K562 (cell line): ENCODE data around the gene RBBP5. TPM values are rescaled to one million over a fixed set of nuclear protein-coding genes. Genes with fewer than 3 reads are reported as not detected.

Experiments
- EZH2 ChIP-seq: IDR thresholded peaks from 2 replicates; pipeline ENCODE4 v1.6.1; 2012; ENCODE audit warnings: low read depth, mild to moderate bottlenecking, inconsistent platforms, low read length, borderline replicate concordance
- NBN ChIP-seq: fragments of 450-650 bp; IDR thresholded peaks from 2 replicates; pipeline ENCODE4 v1.6.1; 2016; ENCODE audit warnings: low read depth, mild to moderate bottlenecking
- NR1H2 ChIP-seq: sonication (generic); formaldehyde crosslinking; IDR thresholded peaks from 2 replicates; pipeline ENCODE4 v1.4.0; 2020; ENCODE audit warnings: mild to moderate bottlenecking, missing genetic modification reagents
- POLR2B ChIP-seq: fragments of 450-650 bp; IDR thresholded peaks from 2 replicates; pipeline ENCODE4 v1.6.1; 2018; ENCODE audit warnings: low read depth; ENCODE audit not compliant: partially characterized antibody
- RCOR1 ChIP-seq, 2 experiments: IDR thresholded peaks; 2 replicates each; pipeline ENCODE4 v1.6.1; 2012; ENCODE audit warnings: low read depth in 2 of 2, low read length in 2 of 2, borderline replicate concordance in 1 of 2, improper control_type of control experiment in 1 of 2
- SOX6 ChIP-seq: fragments of 450-650 bp; IDR thresholded peaks from 2 replicates; pipeline ENCODE4 v1.6.1; 2014; ENCODE audit warnings: mild to moderate bottlenecking
- SRSF1 ChIP-seq: fragments of 200-400 bp; formaldehyde crosslinking; IDR thresholded peaks from 2 replicates; pipeline ENCODE4 v1.6.1; 2017; ENCODE audit warnings: mild to moderate bottlenecking, low read depth, low read length, moderate library complexity
- SUPT5H ChIP-seq: fragments of 450-650 bp; IDR thresholded peaks from 2 replicates; pipeline ENCODE4 v1.6.1; 2016
- TEAD4 ChIP-seq, 2 experiments: sonication (generic) in 1 of 2; formaldehyde crosslinking in 1 of 2; IDR thresholded peaks; 2 replicates each; pipeline versions ENCODE4 v1.6.1 to v1.8.0; 2012 to 2022; ENCODE audit warnings: borderline replicate concordance in 1 of 2, inconsistent platforms in 1 of 2, low read length in 1 of 2, mild to moderate bottlenecking in 1 of 2, missing genetic modification reagents in 1 of 2
- THRAP3 ChIP-seq: fragments of 450-650 bp; IDR thresholded peaks from 2 replicates; pipeline ENCODE4 v1.6.1; 2016; ENCODE audit warnings: mild to moderate bottlenecking, inconsistent platforms, borderline replicate concordance
- TRIM28 ChIP-seq: fragments of 450-650 bp; IDR thresholded peaks from 2 replicates; pipeline ENCODE4 v1.6.1; 2017
- polyA plus RNA-seq, 8 experiments: library from polyadenylated mRNA; depleted of rRNA in 4 of 8; stranded (reverse) in 5 of 8; unstranded in 3 of 8; fragments of >200 nt; fragmentation: Nextera tagmentation in 2 of 8; fragmentation: Illumina TruSeq in 1 of 8; extraction: Ambion mirVana in 2 of 8; extraction: Trizol in 1 of 8; gene quantifications; 2 replicates each; pipeline versions ENCODE4 v1.2.1 to v1.2.3, GENCODE V29; 2011 to 2014; ENCODE audit warnings: inconsistent platforms in 1 of 8, missing spikeins in 1 of 8
- total RNA-seq, 7 experiments: library from RNA; depleted of rRNA in 6 of 7; stranded (reverse); fragments of >200 nt in 6 of 7; fragmentation: Illumina TruSeq in 2 of 7; extraction: Trizol in 2 of 7; gene quantifications; 2 replicates each; pipeline versions ENCODE4 v1.2.1 to v1.2.3, GENCODE V29; 2011 to 2021; ENCODE audit warnings: low replicate concordance in 1 of 7
- TF ChIP-seq, protein P1 (sequence below): fragments of 450-650 bp; IDR thresholded peaks from 2 replicates; pipeline ENCODE4 v1.7.1; 2018; ENCODE audit warnings: mild to moderate bottlenecking, low read depth; ENCODE audit not compliant: partially characterized antibody
- TF ChIP-seq, protein P2 (sequence below): sonication (generic); formaldehyde crosslinking; IDR thresholded peaks from 2 replicates; pipeline ENCODE4 v1.9.0; 2022; ENCODE audit warnings: mild to moderate bottlenecking, missing genetic modification reagents
- TF ChIP-seq, protein P3 (sequence below), 2 experiments: IDR thresholded peaks in 1 of 2; conservative IDR thresholded peaks in 1 of 2; 2 replicates each; pipeline ENCODE4 v1.6.1; 2016; ENCODE audit warnings: low read depth in 2 of 2, mild to moderate bottlenecking in 1 of 2, missing compliant biosample characterization in 1 of 2, missing genetic modification characterization in 1 of 2, moderate library complexity in 1 of 2
- TF ChIP-seq, protein P4 (sequence below): fragments of 450-650 bp; IDR thresholded peaks from 2 replicates; pipeline ENCODE4 v1.6.1; 2018; ENCODE audit not compliant: partially characterized antibody

RBBP5 gene
- total and polyA plus RNA-seq, 9 of the 15 experiments (the other 6 are each of a cell fraction or from before 2014, with no cell fraction given): 17.2 to 37.4 (median 28.4) TPM

DNA sequence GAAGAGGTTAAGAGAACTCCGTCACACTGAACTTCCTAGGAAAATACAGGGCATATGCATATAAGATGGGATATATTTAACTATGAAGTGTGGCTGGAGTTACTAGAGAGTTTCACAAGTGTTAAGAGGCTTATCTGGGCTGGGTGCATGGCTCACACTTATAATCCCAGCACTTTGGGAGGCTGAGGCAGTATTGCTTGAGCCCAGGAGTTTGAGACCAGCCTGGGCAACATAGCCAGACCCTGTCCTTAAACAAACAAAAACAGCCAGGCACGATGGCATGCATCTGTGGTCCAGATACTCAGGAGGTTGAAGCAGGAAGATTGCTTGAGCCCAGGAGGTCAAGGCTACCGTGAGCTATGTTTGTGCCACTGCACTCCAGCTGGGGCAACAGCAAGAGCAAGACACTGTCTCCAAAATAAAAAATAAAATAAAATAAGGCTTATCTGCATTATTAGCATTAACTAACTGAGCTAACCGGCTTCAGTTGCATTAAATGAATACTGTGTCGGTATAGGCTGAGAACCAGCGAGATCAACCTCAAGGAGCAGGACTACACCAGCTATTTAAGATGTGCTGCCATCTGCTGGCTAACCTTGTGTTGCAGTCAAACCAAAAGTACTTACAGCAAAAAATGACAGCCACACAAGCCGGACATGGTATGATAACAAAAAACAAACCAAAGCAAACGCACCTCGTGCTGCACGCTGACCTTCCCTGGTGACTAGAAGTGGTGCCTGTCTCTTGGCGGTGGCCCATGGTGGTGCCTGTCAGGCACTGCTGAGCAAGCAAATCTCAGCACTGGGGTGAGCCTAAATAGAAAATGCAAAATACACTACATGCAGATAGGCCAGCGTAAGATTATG is 19.7 kb upstream of the RBBP5 start (continued):
- TF ChIP-seq, protein P1, sequence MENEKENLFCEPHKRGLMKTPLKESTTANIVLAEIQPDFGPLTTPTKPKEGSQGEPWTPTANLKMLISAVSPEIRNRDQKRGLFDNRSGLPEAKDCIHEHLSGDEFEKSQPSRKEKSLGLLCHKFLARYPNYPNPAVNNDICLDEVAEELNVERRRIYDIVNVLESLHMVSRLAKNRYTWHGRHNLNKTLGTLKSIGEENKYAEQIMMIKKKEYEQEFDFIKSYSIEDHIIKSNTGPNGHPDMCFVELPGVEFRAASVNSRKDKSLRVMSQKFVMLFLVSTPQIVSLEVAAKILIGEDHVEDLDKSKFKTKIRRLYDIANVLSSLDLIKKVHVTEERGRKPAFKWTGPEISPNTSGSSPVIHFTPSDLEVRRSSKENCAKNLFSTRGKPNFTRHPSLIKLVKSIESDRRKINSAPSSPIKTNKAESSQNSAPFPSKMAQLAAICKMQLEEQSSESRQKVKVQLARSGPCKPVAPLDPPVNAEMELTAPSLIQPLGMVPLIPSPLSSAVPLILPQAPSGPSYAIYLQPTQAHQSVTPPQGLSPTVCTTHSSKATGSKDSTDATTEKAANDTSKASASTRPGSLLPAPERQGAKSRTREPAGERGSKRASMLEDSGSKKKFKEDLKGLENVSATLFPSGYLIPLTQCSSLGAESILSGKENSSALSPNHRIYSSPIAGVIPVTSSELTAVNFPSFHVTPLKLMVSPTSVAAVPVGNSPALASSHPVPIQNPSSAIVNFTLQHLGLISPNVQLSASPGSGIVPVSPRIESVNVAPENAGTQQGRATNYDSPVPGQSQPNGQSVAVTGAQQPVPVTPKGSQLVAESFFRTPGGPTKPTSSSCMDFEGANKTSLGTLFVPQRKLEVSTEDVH: peak; percentile 51
- TF ChIP-seq NR1H2 (CRISPR knock-in tag): no peak
- TF ChIP-seq, protein P2, sequence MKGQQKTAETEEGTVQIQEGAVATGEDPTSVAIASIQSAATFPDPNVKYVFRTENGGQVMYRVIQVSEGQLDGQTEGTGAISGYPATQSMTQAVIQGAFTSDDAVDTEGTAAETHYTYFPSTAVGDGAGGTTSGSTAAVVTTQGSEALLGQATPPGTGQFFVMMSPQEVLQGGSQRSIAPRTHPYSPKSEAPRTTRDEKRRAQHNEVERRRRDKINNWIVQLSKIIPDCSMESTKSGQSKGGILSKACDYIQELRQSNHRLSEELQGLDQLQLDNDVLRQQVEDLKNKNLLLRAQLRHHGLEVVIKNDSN: peak; percentile 29; the same call in 1 of the 2 replicates
- TF ChIP-seq NBN: 0 out of 2 replicates have a peak, but pooled peaks have one; percentile 41
- 0 out of 2 replicates have a peak, but pooled peaks have one; percentile 39 for TF ChIP-seq SOX6
- no peak for TF ChIP-seq SUPT5H
- TF ChIP-seq THRAP3: no peak
- no peak for TF ChIP-seq EZH2
- 0 out of 2 replicates have a peak, but pooled peaks have one; percentile 15 for TF ChIP-seq TRIM28
- TF ChIP-seq, protein P3, sequence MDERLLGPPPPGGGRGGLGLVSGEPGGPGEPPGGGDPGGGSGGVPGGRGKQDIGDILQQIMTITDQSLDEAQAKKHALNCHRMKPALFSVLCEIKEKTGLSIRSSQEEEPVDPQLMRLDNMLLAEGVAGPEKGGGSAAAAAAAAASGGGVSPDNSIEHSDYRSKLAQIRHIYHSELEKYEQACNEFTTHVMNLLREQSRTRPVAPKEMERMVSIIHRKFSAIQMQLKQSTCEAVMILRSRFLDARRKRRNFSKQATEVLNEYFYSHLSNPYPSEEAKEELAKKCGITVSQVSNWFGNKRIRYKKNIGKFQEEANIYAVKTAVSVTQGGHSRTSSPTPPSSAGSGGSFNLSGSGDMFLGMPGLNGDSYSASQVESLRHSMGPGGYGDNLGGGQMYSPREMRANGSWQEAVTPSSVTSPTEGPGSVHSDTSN (CRISPR knock-in tag; IDR thresholded peaks at IDR 0.05; ENCODE audit: low read depth): no peak
- TF ChIP-seq, protein P3 (tag; conservative IDR thresholded peaks at IDR 0.05; ENCODE audit: low read depth): 0 out of 2 replicates have a peak, but pooled peaks have one; percentile 5
- TF ChIP-seq SRSF1: no peak
- TF ChIP-seq, protein P4, sequence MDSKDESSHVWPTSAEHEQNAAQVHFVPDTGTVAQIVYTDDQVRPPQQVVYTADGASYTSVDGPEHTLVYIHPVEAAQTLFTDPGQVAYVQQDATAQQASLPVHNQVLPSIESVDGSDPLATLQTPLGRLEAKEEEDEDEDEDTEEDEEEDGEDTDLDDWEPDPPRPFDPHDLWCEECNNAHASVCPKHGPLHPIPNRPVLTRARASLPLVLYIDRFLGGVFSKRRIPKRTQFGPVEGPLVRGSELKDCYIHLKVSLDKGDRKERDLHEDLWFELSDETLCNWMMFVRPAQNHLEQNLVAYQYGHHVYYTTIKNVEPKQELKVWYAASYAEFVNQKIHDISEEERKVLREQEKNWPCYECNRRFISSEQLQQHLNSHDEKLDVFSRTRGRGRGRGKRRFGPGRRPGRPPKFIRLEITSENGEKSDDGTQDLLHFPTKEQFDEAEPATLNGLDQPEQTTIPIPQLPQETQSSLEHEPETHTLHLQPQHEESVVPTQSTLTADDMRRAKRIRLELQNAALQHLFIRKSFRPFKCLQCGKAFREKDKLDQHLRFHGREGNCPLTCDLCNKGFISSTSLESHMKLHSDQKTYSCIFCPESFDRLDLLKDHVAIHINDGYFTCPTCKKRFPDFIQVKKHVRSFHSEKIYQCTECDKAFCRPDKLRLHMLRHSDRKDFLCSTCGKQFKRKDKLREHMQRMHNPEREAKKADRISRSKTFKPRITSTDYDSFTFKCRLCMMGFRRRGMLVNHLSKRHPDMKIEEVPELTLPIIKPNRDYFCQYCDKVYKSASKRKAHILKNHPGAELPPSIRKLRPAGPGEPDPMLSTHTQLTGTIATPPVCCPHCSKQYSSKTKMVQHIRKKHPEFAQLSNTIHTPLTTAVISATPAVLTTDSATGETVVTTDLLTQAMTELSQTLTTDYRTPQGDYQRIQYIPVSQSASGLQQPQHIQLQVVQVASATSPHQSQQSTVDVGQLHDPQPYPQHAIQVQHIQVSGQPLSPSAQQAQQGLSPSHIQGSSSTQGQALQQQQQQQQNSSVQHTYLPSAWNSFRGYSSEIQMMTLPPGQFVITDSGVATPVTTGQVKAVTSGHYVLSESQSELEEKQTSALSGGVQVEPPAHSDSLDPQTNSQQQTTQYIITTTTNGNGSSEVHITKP: peak; percentile 46
- TF ChIP-seq TEAD4 (IDR thresholded peaks at IDR 0.05; ENCODE audit: low read length): 0 out of 2 replicates have a peak, but pooled peaks have one; percentile 30
- TF ChIP-seq TEAD4 (CRISPR knock-in tag; IDR thresholded peaks at IDR 0.05; ENCODE audit: borderline replicate concordance): no peak
- peak in 1 of 2 experiments; percentile 33; a peak in 1 of 4 replicates for TF ChIP-seq RCOR1 (IDR thresholded peaks at IDR 0.05; ENCODE audit: borderline replicate concordance in 1 of 2, low read depth in 2 of 2, low read length in 2 of 2)
- TF ChIP-seq POLR2B: peak; percentile 29
